Colon (tissue), 2 donors: ENCODE data around the gene AMZ1.

Source experiments
- FAIRE-seq: peaks from 2 replicates; lab custom pipeline; 2012; peaks lifted over from hg19 to GRCh38; lab: Jason Lieb, UNC
- donor health status: control.
- donor health status: control.

The AMZ1 gene

DNA sequence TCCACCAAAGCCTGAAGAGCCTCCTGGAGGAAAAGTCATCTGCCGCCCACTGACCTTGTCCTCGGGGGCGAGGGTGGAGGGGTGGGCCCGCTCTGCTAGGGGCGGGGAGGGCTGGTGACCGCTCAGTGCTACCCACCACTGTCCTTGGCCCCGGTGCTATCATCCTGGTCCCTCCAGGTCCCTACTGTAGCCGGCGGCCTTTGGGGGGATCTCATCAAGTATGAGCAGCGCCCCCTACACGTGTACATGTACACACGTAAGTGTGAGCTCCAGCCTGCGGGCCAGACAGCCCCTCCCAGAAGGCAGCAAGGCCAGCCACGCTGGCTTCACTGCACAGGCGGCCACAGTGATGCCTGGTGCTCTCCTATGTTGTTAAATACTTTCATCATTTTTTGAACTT, 36.7 kb upstream of the AMZ1 start:
- FAIRE-seq, result no peak

- FAIRE-seq, result no peak
Observed at GRCh38 chr7:2651847-2652735, 35.9 kb upstream of the AMZ1 start.

GRCh38 chr7:2652736-2653060, 35.3 kb upstream of the AMZ1 start:
- FAIRE-seq, result no peak

GRCh38 chr7:2654059-2654458, 33.9 kb upstream of the AMZ1 start:
- FAIRE-seq, result no peak

DNA sequence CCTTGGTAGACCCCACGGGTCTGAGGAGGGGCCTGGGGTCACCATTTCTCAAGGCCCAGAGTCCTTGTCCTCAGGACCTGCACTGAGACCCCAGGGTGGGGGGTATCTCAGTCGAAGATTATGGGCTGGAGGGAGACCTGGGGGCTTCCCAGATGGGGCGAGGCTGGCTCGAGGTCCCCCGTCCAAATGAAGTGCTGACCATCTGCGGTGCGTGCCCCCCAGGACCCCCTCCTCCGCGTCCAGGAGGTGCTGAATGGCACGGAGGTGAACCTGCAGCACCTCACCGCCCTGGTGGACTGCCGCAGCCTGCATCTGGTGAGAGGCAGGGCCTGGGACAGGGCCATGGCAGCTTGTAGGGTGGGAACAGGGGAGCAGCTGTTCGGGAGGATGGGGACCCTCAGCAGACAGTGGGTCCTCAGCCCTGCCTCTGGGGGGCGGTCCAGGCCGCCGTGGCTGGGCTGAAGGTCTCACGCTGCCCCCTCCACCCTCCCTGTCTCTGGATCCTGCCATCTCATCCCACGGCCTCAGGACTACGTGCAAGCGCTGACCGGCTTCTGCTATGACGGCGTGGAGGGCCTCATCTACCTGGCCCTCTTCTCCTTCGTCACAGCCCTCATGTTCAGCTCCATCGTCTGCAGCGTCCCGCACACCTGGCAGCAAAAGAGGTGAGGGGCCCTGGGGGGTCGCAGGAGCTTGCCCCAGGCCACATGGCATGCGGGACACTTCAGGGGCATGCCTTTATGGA, 32.0 kb upstream of the AMZ1 start:
- no peak for FAIRE-seq

DNA sequence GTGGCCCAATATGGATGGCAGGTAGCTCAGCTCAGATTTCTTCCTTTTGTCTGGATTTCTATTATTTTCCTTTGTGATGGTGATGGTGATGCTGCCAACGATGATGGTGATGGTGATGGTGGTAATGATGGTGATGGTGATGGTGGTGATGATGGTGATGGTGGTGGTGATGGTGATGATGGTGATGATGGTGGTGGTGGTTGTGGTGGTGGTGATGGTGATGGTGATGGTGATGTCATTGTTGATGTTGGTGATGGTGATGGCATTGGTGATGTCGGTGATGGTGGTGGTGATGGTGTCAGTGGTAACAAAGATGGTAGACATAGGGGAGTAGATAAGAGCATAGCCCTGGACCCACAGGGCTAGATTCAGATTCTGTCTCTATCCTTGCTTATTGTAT, 30.8 kb upstream of the AMZ1 start:
- FAIRE-seq, result no peak

DNA sequence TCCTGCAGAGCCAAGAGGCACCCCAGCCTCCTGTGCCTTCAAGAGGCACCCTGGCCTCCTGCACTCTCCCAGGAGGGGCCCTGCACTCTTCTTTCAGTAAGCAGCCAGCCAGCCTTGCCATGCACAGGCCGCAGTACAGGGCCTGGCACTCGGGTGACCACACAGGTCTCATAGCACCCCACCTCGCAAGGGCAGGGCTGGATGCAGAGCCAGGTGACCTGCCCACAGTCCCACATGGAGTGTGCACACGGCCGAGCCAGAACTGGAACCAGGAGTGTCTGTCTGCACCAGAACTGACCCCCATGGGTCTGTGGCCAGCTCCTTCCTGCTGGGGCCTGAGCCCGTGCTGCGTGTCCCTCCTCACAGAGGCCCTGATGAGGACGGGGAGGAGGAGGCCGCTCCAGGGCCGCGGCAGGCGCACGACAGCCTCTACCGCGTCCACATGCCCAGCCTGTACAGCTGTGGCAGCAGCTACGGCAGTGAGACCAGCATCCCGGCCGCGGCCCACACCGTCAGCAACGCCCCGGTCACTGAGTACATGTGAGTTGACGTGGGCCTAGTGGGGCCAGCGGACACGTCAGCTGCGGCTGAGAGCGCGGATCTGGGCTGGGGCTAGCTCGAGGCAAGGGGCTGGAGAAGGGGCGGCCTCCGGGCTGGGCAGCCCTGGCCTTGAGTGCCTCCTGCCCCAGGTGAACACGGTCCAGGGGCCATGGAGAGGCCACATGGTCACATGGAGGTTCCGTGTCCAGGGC, 29.9 kb upstream of the AMZ1 start:
- no peak for FAIRE-seq

- FAIRE-seq, result no peak
Observed at GRCh38 chr7:2658941-2659340, 29.1 kb upstream of the AMZ1 start.

DNA sequence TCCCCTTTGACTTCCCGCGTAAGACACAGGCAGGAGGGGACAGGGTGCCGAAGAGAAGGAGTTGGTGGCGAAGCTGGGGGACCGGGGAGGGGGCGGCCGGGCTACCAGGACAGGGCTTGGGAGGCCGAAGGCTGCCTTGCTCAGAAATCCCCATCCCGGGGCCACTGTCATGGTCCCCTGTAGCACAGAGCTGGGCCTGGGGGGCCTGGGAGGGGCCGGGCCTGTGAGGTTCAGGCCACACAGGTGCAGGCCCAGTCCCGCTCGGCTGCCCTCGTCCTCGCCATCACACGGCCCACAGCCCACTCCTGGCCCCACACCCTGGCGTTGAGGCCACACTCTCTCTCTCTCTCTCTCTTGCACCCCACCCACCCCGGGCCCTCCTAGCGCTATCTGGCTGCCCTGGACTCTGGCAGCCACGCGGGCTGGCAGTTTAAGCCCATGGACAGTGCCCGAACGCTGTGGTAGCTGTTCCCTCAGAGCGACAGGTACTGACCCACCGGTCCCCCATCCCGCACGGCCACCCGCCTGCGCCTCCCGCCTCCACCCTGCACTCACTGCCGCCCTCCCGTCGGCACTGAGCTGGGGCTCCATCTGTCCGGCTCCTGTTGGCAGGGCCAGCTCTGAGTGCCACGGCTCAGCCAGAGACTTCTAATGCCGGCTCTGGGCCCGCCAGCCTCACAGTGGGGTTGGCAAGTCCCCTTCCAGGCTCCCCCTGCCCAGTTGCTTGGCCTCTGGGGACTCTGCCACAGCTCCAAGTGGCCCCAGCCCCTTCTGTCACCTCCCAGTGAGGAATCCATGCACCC, 28.2 kb upstream of the AMZ1 start:
- no peak for FAIRE-seq

GRCh38 chr7:2660359-2661095, 27.5 kb upstream of the AMZ1 start:
- no peak for FAIRE-seq

DNA sequence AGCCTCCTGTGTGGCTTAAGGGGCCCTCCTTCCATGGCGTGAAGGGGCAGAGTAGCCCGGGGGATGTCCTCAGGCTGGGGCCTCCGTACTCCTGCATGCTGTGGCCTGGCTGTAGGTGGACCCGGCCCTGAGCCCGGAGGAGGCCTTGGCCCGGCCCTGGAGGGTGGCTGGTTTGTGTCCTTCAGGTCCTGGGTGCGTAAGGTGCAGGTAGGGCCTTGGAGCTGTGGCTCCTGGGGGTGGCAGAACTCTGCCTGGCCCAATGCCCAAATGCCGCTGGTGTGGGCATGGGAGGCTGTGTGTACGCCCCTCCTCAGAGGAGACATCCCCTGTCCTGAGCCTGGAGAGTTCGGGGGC, 26.9 kb upstream of the AMZ1 start:
- FAIRE-seq, result no peak

DNA sequence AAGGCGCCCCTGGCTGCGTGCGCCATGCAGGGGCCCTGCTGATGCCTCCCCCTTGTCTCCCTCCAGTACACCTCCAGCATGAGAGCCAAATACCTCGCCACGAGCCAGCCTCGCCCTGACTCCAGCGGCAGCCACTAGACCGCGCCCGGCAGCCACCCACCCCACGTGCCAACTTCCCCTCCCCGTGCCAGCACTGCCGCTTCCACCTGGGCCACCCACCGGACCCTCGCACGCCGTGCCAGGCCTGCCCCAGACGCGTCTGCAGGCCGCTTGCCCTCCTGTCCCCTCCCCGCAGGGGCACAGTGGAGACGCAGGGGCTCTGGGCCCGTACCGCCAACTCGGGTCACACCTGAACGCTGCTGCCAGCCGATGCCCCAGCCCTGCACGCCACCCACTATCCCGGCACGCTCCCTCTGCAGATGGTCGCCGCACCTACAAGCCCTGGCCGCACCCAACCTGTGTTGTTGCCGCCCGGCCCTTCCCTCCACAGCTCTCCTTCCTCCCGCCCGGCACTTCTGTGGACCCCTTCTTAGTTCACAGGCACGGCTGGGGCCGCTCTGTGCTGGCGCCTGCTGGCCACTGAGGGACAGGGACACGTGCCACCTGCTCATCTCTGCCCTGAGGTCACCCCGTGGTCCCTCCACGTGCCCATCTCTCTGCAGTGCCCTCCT, 26.3 kb upstream of the AMZ1 start:
- FAIRE-seq, result no peak

DNA sequence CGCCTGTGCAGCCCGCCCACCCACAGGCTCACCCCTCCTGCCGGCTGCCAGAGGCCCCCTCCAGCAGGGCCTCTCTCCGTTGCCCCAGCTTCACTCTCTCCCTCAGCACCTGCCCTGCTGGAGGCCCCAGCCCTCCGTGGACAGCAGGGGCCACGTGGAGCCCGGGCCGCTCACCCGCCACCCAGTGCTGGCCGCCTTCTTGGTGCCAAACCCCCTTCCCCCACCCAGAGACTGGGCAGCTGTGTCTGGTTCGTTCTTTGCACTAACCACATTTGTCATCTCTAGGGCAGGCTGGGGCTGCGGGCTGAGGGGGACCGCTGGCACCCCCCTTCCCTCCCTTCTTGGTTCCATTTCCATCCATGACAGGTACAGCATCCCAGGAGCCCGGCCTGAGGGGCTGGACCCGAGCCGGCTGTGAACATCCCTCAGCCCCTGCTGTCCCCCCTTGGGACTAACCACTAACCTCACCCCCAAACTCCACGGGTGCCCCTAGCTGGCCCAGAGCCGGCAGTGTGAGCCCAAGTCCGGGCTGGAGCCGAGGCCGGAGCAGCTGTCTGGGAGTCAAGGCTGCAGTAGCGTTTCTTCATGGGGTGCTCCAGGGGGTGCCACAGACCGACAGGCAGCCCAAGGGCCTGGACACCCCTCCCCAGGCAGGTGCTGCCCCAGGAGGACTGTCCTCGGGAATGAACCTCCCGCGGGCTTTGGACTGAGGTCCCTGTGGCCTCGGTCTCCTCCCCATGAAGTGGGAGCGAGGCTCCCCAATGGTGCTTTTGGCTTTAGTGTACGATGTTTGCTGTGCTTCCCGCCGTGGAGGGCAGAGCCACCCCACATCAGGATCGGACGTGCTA, 25.5 kb upstream of the AMZ1 start:
- no peak for FAIRE-seq

GRCh38 chr7:2663121-2663886, 24.7 kb upstream of the AMZ1 start:
- no peak for FAIRE-seq

DNA sequence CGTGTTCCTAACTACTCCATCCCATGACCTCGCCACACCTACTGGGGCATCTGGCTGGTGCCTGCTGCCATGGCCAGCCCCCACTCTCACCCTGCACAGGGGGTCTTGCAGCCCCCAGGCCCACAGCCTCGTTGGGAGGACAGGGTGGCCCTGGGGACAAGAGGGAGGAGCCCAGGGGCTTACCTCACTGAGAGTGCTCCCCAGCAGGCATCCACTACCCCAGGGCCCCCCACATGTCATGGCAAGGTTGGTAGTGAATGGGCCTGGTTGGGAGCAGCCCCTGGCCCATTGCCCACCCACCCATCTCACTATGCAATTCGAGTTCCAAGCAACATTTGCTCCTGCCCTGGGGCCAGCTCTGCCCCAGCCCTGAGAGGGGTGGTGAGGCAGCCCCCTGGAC, 24.0 kb upstream of the AMZ1 start:
- FAIRE-seq, result no peak

- FAIRE-seq, result no peak
Observed at GRCh38 chr7:2665359-2665791, 22.6 kb upstream of the AMZ1 start.

GRCh38 chr7:2666155-2666554, 21.8 kb upstream of the AMZ1 start:
- no peak for FAIRE-seq

GRCh38 chr7:2666588-2667250, 21.3 kb upstream of the AMZ1 start:
- no peak for FAIRE-seq

DNA sequence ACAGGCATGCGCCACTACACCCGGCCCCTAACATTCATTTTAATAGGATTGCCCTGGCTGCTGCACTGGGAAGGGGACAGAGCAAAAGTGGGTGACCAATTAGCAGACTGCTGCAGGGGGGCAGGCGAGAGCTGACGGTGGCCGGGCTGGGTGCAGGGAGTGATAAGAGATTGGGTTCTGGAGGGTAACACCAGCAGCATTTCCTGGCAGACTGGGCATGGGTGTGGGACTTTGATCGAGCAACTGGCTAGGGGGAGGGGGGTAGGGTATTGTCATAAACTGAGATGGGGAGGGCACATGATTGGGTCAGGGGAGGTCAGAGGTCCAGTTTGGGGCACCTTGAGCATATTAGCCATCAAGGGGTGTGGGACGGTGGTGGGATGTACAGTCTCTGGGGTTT, 20.2 kb upstream of the AMZ1 start:
- no peak for FAIRE-seq
